ENCODE results near the gene BRD2. TPM values are rescaled to one million over a fixed set of nuclear protein-coding genes. Genes with fewer than 3 reads are reported as not detected.
A peak's percentile ranks its signal among the peaks of the same experiment; 100 is the strongest.

The BRD2 gene
- total RNA-seq, 4 donors from 2014 or later = 62.5 to 108 (median 86.6) TPM

DNA sequence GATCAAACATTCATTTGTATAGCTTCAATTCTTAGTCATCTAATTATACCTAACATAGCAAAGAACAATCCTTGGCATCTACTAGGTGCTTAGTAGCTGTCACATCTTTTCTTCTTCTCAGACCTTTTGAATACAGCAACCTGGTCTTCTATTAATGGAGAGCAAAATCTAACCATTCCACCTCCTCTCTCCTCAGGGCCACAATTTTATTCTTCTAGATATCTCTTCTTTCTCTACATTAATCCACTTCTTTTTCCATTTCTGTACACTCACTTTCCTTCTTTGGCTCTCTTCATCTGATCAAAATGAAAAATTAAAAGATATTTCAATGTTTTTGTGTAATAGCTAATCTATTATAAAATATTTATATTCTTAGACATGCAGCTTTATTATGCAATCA lies 50.0 kb downstream of the BRD2 start:
- in situ Hi-C loops (cut with MboI; ENCODE audit: low sequenced_read_pairs in 4 of 4) = loop anchor here (5.0 to 10.0 kb wide), 4 partner anchors 59 to 226 kb away; partner anchors contain the start of gene HLA-DPB1 (in 1 of the 4)
- Histone ChIP-seq H3K4me1 (peaks cover 12 to 18% of the 10 kb centered on the region in 2 donors), H3K4me3 (peak overlapping the region in 3 of 4 donors; percentile 12 to 36 (median 22)), H3K36me3 (no peaks in the 10 kb centered on the region), H3K9me3 (no peaks in the 10 kb centered on the region), H3K27ac (peak overlapping the region in 3 of 4 donors; percentile 69 to 78 (median 77)), H3K27me3 (peaks cover 0 to 5% (median 3%) of the 10 kb centered on the region in 3 donors)
- intact Hi-C loops (cut with DNase I; ENCODE audit: low total_unique reads) = loop anchor here (5.0 to 10.0 kb wide), 2 partner anchors 59 to 146 kb away; partner anchors contain the start of gene HLA-DPB1
- DNase-seq (no peak), ATAC-seq (no peak)
- no peak for TF ChIP-seq CTCF (IDR thresholded peaks at IDR 0.05 in 4 of 5, conservative IDR thresholded peaks at IDR 0.05 in 1 of 5)
- TF ChIP-seq POLR2A (IDR thresholded peaks at IDR 0.05) = no peak

DNA sequence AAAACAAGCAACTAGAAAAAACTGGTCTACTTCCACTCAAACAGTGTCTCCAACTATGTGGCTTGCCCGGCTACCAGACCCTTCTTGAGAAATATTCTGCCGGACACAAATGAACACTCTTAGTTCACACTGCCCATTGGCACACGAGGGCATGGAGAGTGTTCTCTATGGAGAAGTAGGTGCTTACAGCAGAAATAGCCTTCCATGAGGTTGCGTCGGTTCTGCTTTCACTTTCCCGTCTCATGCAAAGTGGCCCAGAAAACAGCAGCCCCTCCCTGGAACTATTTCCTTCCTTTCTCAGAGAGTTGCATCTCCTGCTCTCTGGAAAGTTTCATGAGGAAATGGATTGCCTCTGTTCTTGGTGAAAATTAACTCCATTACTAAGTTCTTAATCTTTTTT lies 50.5 kb downstream of the BRD2 start:
- intact Hi-C loops (cut with DNase I; ENCODE audit: low total_unique reads) = loop anchor here (5.0 to 10.0 kb wide), 2 partner anchors 58 to 146 kb away; partner anchors contain the start of gene HLA-DPB1
- peak overlapping the region; percentile 12 to 51 (median 29) for H3K4me3 ChIP-seq
- peaks cover 0 to 5% (median 0%) of the 10 kb centered on the region in 3 donors for H3K27me3 ChIP-seq
- peaks cover 12 to 18% of the 10 kb centered on the region in 2 donors for H3K4me1 ChIP-seq
- peak; percentile 43 to 58 for DNase-seq
- no peaks in the 10 kb centered on the region for H3K36me3 ChIP-seq
- peak overlapping the region; percentile 70 to 83 (median 78) for H3K27ac ChIP-seq
- TF ChIP-seq POLR2A (IDR thresholded peaks at IDR 0.05) (no peak), CTCF (IDR thresholded peaks at IDR 0.05 in 4 of 5, conservative IDR thresholded peaks at IDR 0.05 in 1 of 5) (no peak)
- in situ Hi-C loops (cut with MboI; ENCODE audit: low sequenced_read_pairs in 4 of 4) = loop anchor here (5.0 to 10.0 kb wide), 4 partner anchors 58 to 226 kb away; partner anchors contain the start of gene HLA-DPB1 (in 1 of the 4)
- ATAC-seq = peak; percentile 73 to 79
- H3K9me3 ChIP-seq = no peaks in the 10 kb centered on the region

DNA sequence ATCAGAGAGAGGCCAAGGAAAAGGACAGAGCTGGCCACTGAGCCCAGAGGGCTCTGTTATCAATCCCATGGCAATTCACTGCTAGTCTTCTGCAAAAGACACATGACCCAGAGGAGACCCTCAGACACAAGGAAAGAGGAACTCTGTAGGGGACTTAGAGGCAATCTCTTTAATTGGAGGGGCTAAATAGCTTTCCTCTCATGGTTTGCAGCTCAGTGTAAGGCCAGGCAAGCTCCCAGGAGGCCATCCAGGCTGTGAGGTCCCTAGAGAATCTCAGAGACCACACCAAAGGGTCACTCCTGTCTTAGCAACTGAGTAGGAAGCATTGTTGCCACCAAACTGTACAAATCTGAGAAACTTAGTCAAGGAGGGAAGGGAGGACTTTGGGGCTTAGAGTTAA lies 51.0 kb downstream of the BRD2 start:
- peak overlapping the region; percentile 70 to 83 (median 78) for H3K27ac ChIP-seq
- ATAC-seq = peak in 1 of 2 donors; percentile 7
- H3K4me3 ChIP-seq = peak overlapping the region in 3 of 4 donors; percentile 22 to 51 (median 36)
- no peak for TF ChIP-seq POLR2A (IDR thresholded peaks at IDR 0.05)
- TF ChIP-seq CTCF (IDR thresholded peaks at IDR 0.05 in 4 of 5, conservative IDR thresholded peaks at IDR 0.05 in 1 of 5) = no peak
- in situ Hi-C loops (cut with MboI; ENCODE audit: low sequenced_read_pairs in 4 of 4) = loop anchor here (5.0 to 10.0 kb wide), 4 partner anchors 58 to 225 kb away; partner anchors contain the start of gene HLA-DPB1 (in 1 of the 4)
- H3K9me3 ChIP-seq = no peaks in the 10 kb centered on the region
- DNase-seq = no peak
- peaks cover 12 to 18% of the 10 kb centered on the region in 2 donors for H3K4me1 ChIP-seq
- intact Hi-C loops (cut with DNase I; ENCODE audit: low total_unique reads) = loop anchor here (5.0 to 10.0 kb wide), 2 partner anchors 58 to 145 kb away; partner anchors contain the start of gene HLA-DPB1
- no peaks in the 10 kb centered on the region for H3K36me3 ChIP-seq
- H3K27me3 ChIP-seq = peaks cover 0 to under 1% (median 0%) of the 10 kb centered on the region in 3 donors

DNA sequence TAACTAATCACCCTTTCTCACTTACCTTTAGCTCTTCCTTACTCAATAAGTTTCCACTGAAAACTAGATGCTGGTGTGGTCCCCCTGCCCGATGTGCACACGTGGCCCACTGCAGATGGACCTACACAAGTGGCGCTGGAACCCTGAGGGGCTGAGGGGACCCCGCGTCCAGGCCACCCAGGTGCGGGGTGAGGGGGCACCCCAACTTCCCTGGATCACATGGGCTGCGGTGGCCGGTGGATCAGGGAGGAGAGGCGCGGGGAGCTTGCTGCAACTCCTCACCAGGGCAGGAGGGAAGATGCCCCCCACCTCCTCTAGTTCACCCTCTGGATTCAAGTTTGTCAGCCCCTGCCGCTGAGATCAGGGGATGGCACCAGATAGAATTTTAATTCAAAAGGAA lies 53.5 kb downstream of the BRD2 start:
- ATAC-seq (no peak), DNase-seq (no peak)
- Histone ChIP-seq H3K27me3 (no peaks in the 10 kb centered on the region), H3K4me1 (peaks cover 4 to 18% of the 10 kb centered on the region in 2 donors), H3K27ac (no peak overlapping the region), H3K9me3 (no peaks in the 10 kb centered on the region), H3K4me3 (no peak overlapping the region), H3K36me3 (no peaks in the 10 kb centered on the region)
- TF ChIP-seq CTCF (IDR thresholded peaks at IDR 0.05 in 4 of 5, conservative IDR thresholded peaks at IDR 0.05 in 1 of 5) (no peak), POLR2A (IDR thresholded peaks at IDR 0.05) (no peak)
- intact Hi-C loops (cut with DNase I; ENCODE audit: low total_unique reads) = no loop called here
- in situ Hi-C loops (cut with MboI; ENCODE audit: low sequenced_read_pairs in 4 of 4) = no loop called here
